ENCODE measurements around the gene HEATR5A. TPM values are rescaled to one million over a fixed set of nuclear protein-coding genes. Genes with fewer than 3 reads are reported as not detected.

The HEATR5A gene
- total and polyA plus RNA-seq, 2 of the 13 experiments (the other 11 are each of a cell fraction or from before 2014, with no cell fraction given) = 36.4 to 105 TPM

GRCh38 chr14:31280132-31280870 lies 140.0 kb downstream of the HEATR5A start (continued):
- TF ChIP-seq ZNF780A (CRISPR knock-in tag; IDR thresholded peaks at IDR 0.05) = no peak
- TF ChIP-seq KAT8 (CRISPR knock-in tag; IDR thresholded peaks at IDR 0.05) = no peak
- peak; percentile 30; the same call in 1 of the 2 replicates for TF ChIP-seq HOMEZ (CRISPR knock-in tag; IDR thresholded peaks at IDR 0.05; ENCODE audit: low read depth)
- no peak for TF ChIP-seq MEF2D (CRISPR knock-in tag; IDR thresholded peaks at IDR 0.05)
- TF ChIP-seq ZBED4 (CRISPR knock-in tag; IDR thresholded peaks at IDR 0.05; ENCODE audit: borderline replicate concordance) = 0 out of 2 replicates have a peak, but pooled peaks have one; percentile 14
- 0 out of 2 replicates have a peak, but pooled peaks have one; percentile 6 for TF ChIP-seq ZNF777 (CRISPR knock-in tag; IDR thresholded peaks at IDR 0.05)
- TF ChIP-seq ZNF512B (CRISPR knock-in tag; IDR thresholded peaks at IDR 0.05; ENCODE audit: borderline replicate concordance) = peak; percentile 76; the same call in 1 of the 2 replicates
- TF ChIP-seq ZNF766 (CRISPR knock-in tag; IDR thresholded peaks at IDR 0.05; ENCODE audit: borderline replicate concordance) = no peak
- TF ChIP-seq ZNF331 (CRISPR knock-in tag; IDR thresholded peaks at IDR 0.05) = peak; percentile 66; the same call in 1 of the 2 replicates
- TF ChIP-seq KDM5B (CRISPR knock-in tag; IDR thresholded peaks at IDR 0.05; ENCODE audit: borderline replicate concordance) = no peak
- no peak for TF ChIP-seq ZNF264 (CRISPR knock-in tag; IDR thresholded peaks at IDR 0.05)
- TF ChIP-seq ZBTB14 (CRISPR knock-in tag; IDR thresholded peaks at IDR 0.05) = no peak
- 0 out of 2 replicates have a peak, but pooled peaks have one; percentile 42 for TF ChIP-seq SOX13 (IDR thresholded peaks at IDR 0.05)
- peak in 1 of 2 experiments; percentile 93; a peak in 2 of 4 replicates for TF ChIP-seq SOX13 (CRISPR knock-in tag; conservative IDR thresholded peaks at IDR 0.05 in 1 of 2, IDR thresholded peaks at IDR 0.05 in 1 of 2)
- TF ChIP-seq ZNF207 (IDR thresholded peaks at IDR 0.05; ENCODE audit: borderline replicate concordance) = no peak
- TF ChIP-seq REL (CRISPR knock-in tag; conservative IDR thresholded peaks at IDR 0.05) = no peak
- TF ChIP-seq RBAK (CRISPR knock-in tag; IDR thresholded peaks at IDR 0.05) = no peak
- TF ChIP-seq ZNF768 (CRISPR knock-in tag; IDR thresholded peaks at IDR 0.05) = no peak; the same call in 1 of the 2 replicates
